Ectodermal cell (in vitro differentiated cells): Measurements from ENCODE around the gene AGBL4.

Experiments
- H3K27ac ChIP-seq: 2 replicates; pipeline ENCODE4 v1.7.0; 2013; ENCODE audit warnings: mild to moderate bottlenecking, low read depth, low read length; ENCODE audit not compliant: insufficient read depth, poor library complexity, severe bottlenecking
- H3K27me3 ChIP-seq: 2 replicates; pipeline ENCODE4 v1.7.0; 2013; ENCODE audit warnings: mild to moderate bottlenecking, low read length; ENCODE audit not compliant: insufficient read depth, control insufficient read depth, poor library complexity, severe bottlenecking
- H3K36me3 ChIP-seq: one replicate; pipeline ENCODE4 v1.7.0; 2013; ENCODE audit warnings: low read length; ENCODE audit not compliant: control insufficient read depth, insufficient read depth
- H3K4me1 ChIP-seq: one replicate; pipeline ENCODE4 v1.7.0; 2013; ENCODE audit warnings: low read length; ENCODE audit not compliant: control insufficient read depth, insufficient read depth
- H3K4me3 ChIP-seq: 2 replicates; pipeline ENCODE4 v1.7.0; 2013; ENCODE audit warnings: low read depth, low read length, control low read depth; ENCODE audit not compliant: insufficient read depth
- H3K9me3 ChIP-seq: 2 replicates; pipeline ENCODE4 v1.7.0; 2013; ENCODE audit warnings: mild to moderate bottlenecking, low read length, moderate library complexity; ENCODE audit not compliant: control insufficient read depth
- WGBS, 2 experiments: methylation state at CpG; one replicate each; pipeline ENCODE4 v1.1.7; 2013; ENCODE audit warnings: missing lambda C conversion rate in 2 of 2; 5-methylcytosine and 5-hydroxymethylcytosine counted together

AGBL4 gene

GRCh38 chr1:48758976-48759375, 1264.8 kb downstream of the AGBL4 start:
- WGBS, 2 experiments = 96% methylated on average over 18 of the region's 18 CpGs
- peaks cover 11% of the 10 kb centered on the region for H3K36me3 ChIP-seq
- no peaks in the 10 kb centered on the region for H3K9me3 ChIP-seq
- H3K27me3 ChIP-seq = no peaks in the 10 kb centered on the region
- H3K27ac ChIP-seq = no peak overlapping the region
- H3K4me3 ChIP-seq = no peak overlapping the region
- H3K4me1 ChIP-seq = no peaks in the 10 kb centered on the region

DNA sequence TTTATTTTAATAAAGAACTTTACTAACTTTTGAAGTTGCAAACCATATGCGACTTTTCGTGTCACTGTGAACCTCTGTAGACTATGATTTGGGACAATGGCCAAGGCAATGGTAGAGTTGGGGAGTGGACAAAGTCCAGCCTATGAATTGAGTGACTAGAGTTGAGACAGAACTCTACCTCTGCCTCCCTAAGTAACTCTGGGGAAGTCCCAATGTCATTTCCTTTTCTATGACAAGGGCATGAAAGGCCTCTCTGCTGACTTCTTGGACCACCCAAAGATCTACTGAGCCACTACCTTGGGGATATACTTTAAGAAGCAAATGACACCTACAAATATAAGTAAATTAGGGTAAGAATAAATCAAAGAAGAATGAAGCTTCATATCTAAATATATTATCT, 1266.4 kb downstream of the AGBL4 start:
- 90 to 100% methylated on average over 2 of the region's 2 CpGs for WGBS, 2 experiments

DNA sequence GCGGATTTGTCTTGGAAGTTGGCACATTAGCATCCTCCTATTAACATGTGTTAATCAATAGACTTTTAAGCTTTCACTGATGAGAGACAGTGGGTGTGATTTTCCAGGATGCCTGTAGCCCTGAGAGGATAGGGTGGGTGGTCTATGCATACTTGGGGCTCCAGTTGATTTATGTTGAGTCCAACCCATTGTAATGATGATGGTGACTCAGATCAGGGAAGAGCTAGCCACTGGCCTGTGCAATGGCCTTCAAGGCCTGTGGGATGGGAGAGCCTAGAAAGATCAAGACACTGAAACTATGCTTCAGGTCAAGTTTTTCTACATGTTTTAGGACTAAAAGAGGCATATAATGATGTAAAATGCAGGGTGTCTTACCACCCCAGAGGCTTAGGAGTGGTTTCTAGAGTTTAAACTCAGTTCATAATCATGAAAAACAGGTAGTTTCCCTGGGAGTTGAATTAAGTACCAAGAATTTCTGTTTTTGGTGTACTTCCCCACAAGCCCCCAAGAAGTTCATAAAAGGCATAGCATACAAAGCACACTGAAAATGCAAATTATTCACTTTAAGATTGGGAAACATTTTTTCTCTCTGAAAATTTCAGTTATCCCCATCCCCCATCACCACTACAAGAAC, 1267.0 kb downstream of the AGBL4 start:
- 100% methylated on average over 1 of the region's 1 CpG; no CpG with 5 or more reads in 1 of the 2 experiments for WGBS, 2 experiments

More for the DNA sequence above, 1266.4 kb downstream of the AGBL4 start:
- H3K9me3 ChIP-seq = no peaks in the 10 kb centered on the region
- peaks cover 11% of the 10 kb centered on the region for H3K36me3 ChIP-seq
- no peak overlapping the region for H3K27ac ChIP-seq
- H3K27me3 ChIP-seq = no peaks in the 10 kb centered on the region
- no peak overlapping the region for H3K4me3 ChIP-seq
- no peaks in the 10 kb centered on the region for H3K4me1 ChIP-seq

GRCh38 chr1:48753293-48753692, 1270.5 kb downstream of the AGBL4 start:
- no peak overlapping the region for H3K4me3 ChIP-seq
- no peaks in the 10 kb centered on the region for H3K4me1 ChIP-seq
- no peak overlapping the region for H3K27ac ChIP-seq
- H3K27me3 ChIP-seq = no peaks in the 10 kb centered on the region
- H3K36me3 ChIP-seq = peaks cover 5% of the 10 kb centered on the region
- 83 to 96% methylated on average over 1 of the region's 1 CpG for WGBS, 2 experiments
- no peaks in the 10 kb centered on the region for H3K9me3 ChIP-seq

More for the DNA sequence above, 1267.0 kb downstream of the AGBL4 start:
- Histone ChIP-seq H3K9me3 (no peaks in the 10 kb centered on the region), H3K27me3 (no peaks in the 10 kb centered on the region), H3K36me3 (peaks cover 11% of the 10 kb centered on the region), H3K4me1 (no peaks in the 10 kb centered on the region), H3K27ac (no peak overlapping the region), H3K4me3 (no peak overlapping the region)

DNA sequence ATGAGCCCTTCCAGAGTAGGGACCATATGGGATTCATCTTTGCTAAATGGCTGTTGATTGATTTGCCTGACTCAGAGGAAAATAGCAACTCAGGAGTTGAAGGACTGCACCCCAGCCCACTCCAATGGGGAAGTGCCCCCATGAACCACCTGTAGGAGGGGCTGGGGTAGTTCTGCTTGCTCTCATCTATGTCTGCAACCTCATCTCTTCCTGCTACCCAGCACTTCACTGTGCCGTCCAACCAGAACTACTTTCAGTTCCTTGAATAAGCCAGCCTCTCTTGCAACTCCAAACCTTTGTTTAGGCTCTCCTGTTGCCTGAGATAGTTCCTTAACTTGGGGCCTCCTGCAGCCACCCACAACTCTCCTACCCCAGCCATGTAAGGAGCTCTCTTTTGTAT, 1273.6 kb downstream of the AGBL4 start:
- H3K4me1 ChIP-seq = no peaks in the 10 kb centered on the region
- WGBS, 2 experiments = 91 to 94% methylated on average over 1 of the region's 1 CpG
- H3K36me3 ChIP-seq = no peaks in the 10 kb centered on the region
- H3K27ac ChIP-seq = no peak overlapping the region
- H3K9me3 ChIP-seq = no peaks in the 10 kb centered on the region
- H3K27me3 ChIP-seq = no peaks in the 10 kb centered on the region
- no peak overlapping the region for H3K4me3 ChIP-seq

- no peaks in the 10 kb centered on the region for H3K36me3 ChIP-seq
- WGBS, 2 experiments = 93 to 94% methylated on average over 7 of the region's 7 CpGs
- H3K27me3 ChIP-seq = no peaks in the 10 kb centered on the region
- H3K4me3 ChIP-seq = no peak overlapping the region
- H3K27ac ChIP-seq = no peak overlapping the region
- H3K9me3 ChIP-seq = no peaks in the 10 kb centered on the region
- H3K4me1 ChIP-seq = no peaks in the 10 kb centered on the region
Measured at GRCh38 chr1:48749068-48749467, 1274.7 kb downstream of the AGBL4 start.

DNA sequence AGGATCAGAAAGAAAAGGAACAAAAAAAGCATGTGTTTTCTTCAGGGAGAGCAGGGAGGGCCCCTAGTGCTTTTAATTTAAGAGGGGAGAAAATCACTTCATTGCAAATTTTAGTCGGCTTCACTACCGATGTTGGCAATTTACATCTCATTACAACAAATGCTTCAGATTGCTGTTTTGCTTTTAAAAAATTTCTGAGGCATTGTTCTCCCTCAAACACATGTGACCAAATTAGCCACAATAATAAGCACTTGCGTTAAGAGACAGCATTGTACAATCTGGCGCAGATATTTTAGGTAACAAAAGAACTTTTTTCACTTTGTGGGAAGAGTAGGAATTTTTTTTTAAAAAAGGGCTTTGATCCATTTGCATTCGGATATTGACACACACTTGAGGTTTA, 1276.8 kb downstream of the AGBL4 start:
- no peak overlapping the region for H3K4me3 ChIP-seq
- H3K27ac ChIP-seq = no peak overlapping the region
- no peaks in the 10 kb centered on the region for H3K27me3 ChIP-seq
- 91 to 99% methylated on average over 5 of the region's 5 CpGs for WGBS, 2 experiments
- no peaks in the 10 kb centered on the region for H3K36me3 ChIP-seq
- H3K4me1 ChIP-seq = no peaks in the 10 kb centered on the region
- H3K9me3 ChIP-seq = no peaks in the 10 kb centered on the region

DNA sequence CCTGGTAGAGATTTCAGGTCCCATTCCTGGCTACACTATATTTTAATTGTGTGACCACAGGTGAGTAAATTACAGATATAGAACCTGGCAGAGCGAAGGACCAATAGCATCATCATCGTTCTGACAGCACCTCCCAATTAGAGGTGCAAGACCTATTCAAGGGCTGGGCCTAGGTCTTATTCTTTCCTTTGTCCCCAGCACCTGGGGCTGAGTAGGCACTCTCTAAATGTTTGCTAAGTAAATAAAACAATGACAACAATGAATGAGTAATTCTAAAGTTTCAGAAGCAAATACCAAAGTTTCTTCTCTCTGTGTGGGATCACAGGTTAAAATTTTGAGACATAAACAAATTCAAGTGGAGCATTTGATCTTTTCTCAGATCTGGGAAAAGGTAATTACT, 1279.7 kb downstream of the AGBL4 start:
- 93 to 98% methylated on average over 2 of the region's 2 CpGs for WGBS, 2 experiments

GRCh38 chr1:48743480-48743879, 1280.3 kb downstream of the AGBL4 start:
- no peak overlapping the region for H3K4me3 ChIP-seq
- no peak overlapping the region for H3K27ac ChIP-seq
- no peaks in the 10 kb centered on the region for H3K9me3 ChIP-seq
- H3K4me1 ChIP-seq = no peaks in the 10 kb centered on the region
- H3K36me3 ChIP-seq = no peaks in the 10 kb centered on the region
- H3K27me3 ChIP-seq = no peaks in the 10 kb centered on the region

More for the DNA sequence above, 1279.7 kb downstream of the AGBL4 start:
- no peaks in the 10 kb centered on the region for H3K36me3 ChIP-seq
- H3K9me3 ChIP-seq = no peaks in the 10 kb centered on the region
- H3K27ac ChIP-seq = no peak overlapping the region
- H3K4me3 ChIP-seq = no peak overlapping the region
- no peaks in the 10 kb centered on the region for H3K4me1 ChIP-seq
- H3K27me3 ChIP-seq = no peaks in the 10 kb centered on the region

- no peaks in the 10 kb centered on the region for H3K27me3 ChIP-seq
Measured at GRCh38 chr1:48741380-48741779, 1282.4 kb downstream of the AGBL4 start.

DNA sequence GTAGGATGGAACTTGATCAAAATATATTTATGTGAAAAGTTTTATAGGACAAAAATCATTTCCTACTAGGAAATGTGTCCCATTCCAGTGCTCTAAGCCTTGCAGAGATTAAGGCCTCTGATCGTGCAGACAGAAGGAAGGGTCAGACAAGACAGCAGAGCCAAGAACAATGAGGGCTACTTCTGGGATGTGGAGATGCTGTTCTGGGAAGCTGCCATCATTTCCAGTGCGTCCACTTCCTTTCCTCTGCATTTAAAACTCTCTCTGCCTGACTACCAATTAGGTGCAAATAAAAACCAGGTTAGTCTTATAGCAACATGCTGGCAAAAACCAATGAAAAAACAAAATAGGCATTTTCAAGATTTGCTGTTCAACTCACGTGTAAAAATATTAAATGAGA, 1283.1 kb downstream of the AGBL4 start:
- Histone ChIP-seq H3K9me3 (no peaks in the 10 kb centered on the region), H3K4me3 (no peak overlapping the region), H3K4me1 (no peaks in the 10 kb centered on the region), H3K27ac (no peak overlapping the region), H3K27me3 (no peaks in the 10 kb centered on the region), H3K36me3 (peaks cover 5% of the 10 kb centered on the region)
- 90 to 92% methylated on average over 3 of the region's 3 CpGs for WGBS, 2 experiments

More at GRCh38 chr1:48741380-48741779, 1282.4 kb downstream of the AGBL4 start:
- 79 to 84% methylated on average over 7 of the region's 7 CpGs for WGBS, 2 experiments
- Histone ChIP-seq H3K36me3 (peaks cover 5% of the 10 kb centered on the region), H3K9me3 (no peaks in the 10 kb centered on the region), H3K4me3 (no peak overlapping the region), H3K4me1 (no peaks in the 10 kb centered on the region), H3K27ac (no peak overlapping the region)
